Endothelial cell of umbilical vein (primary cell): ENCODE measurements around the gene ZG16. TPM values are rescaled to one million over a fixed set of nuclear protein-coding genes. Genes with fewer than 3 reads are reported as not detected.
"Not testable (repeated sequence)": the region's sequence is repeated elsewhere in the genome, so short reads cannot be mapped to it uniquely, and the experiment has no call there.

ENCODE experiments used
- BruUV-seq: library from RNA; stranded (reverse); fragments of 400-500 nt; replicated peaks from 2 replicates; lab custom pipeline; 2021; lab: Mats Ljungman, UMichigan
- CTCF ChIA-PET: fragments of 300-600, 350-600 bp; sonication (Branson Sonifier 250); formaldehyde crosslinking; loops from one replicate; lab custom pipeline; 2021; ENCODE audit warnings: antibody characterized with exemption, inconsistent platforms; lab: Charles Lee
- POLR2A ChIA-PET: fragments of 300-600, 350-600 bp; sonication (Branson Sonifier 250); formaldehyde crosslinking; loops from one replicate; lab custom pipeline; 2021; ENCODE audit warnings: antibody characterized with exemption, inconsistent platforms; lab: Charles Lee
- DNase-seq: peaks from one replicate; pipeline ENCODE4 v3.0.0-alpha.2; 2011; ENCODE audit warnings: low read depth, low spot score
- FAIRE-seq: peaks from 2 replicates; lab custom pipeline; 2011; peaks lifted over from hg19 to GRCh38; lab: Jason Lieb, UNC
- H2AFZ ChIP-seq: 2 replicates; pipeline ENCODE4 v1.6.0; 2012; ENCODE audit warnings: low read depth, low read length, control low read depth, inconsistent platforms
- H3K27ac ChIP-seq: 2 replicates; pipeline ENCODE4 v1.5.1; 2011; ENCODE audit warnings: low read depth, mild to moderate bottlenecking, control low read depth, low read length, moderate library complexity; ENCODE audit not compliant: insufficient read depth
- H3K27me3 ChIP-seq, 2 experiments: 2 replicates each; pipeline versions ENCODE4 v1.6.0 to v1.6.1; 2011; ENCODE audit warnings: low read length in 2 of 2, mixed read lengths in 1 of 2; ENCODE audit not compliant: control insufficient read depth in 2 of 2, insufficient read depth in 2 of 2
- H3K36me3 ChIP-seq, 2 experiments: 2 replicates in 1 of 2; 3 replicates in 1 of 2; pipeline ENCODE4 v1.5.1; 2011; ENCODE audit warnings: low read length in 2 of 2, mild to moderate bottlenecking in 1 of 2, moderate library complexity in 1 of 2; ENCODE audit not compliant: control insufficient read depth in 2 of 2, insufficient read depth in 2 of 2; ENCODE audit errors: extremely low read depth in 1 of 2
- H3K4me1 ChIP-seq: 3 replicates; pipeline ENCODE4 v1.5.1; 2011; ENCODE audit warnings: mild to moderate bottlenecking, low read length; ENCODE audit not compliant: control insufficient read depth, insufficient read depth; ENCODE audit errors: extremely low read depth
- H3K4me2 ChIP-seq: 2 replicates; pipeline ENCODE4 v1.6.1; 2011; ENCODE audit warnings: low read length, control low read depth, mixed read lengths; ENCODE audit not compliant: insufficient read depth
- H3K4me3 ChIP-seq, 3 experiments: fragments of 200-600 bp in 1 of 3; sonication (generic), shearing (Covaris generic) in 1 of 3; replicated peaks in 1 of 3; 2 replicates each; pipeline ENCODE4 v1.5.1; 2011 to 2016; ENCODE audit warnings: control low read depth in 3 of 3, low read length in 3 of 3, mild to moderate bottlenecking in 2 of 3, inconsistent platforms in 1 of 3, low read depth in 1 of 3, moderate library complexity in 1 of 3; ENCODE audit not compliant: insufficient read depth in 1 of 3
- H3K79me2 ChIP-seq: 2 replicates; pipeline ENCODE4 v1.6.0; 2012; ENCODE audit warnings: low read length, inconsistent platforms; ENCODE audit not compliant: control insufficient read depth, insufficient read depth
- H3K9ac ChIP-seq: replicated peaks from 2 replicates; pipeline ENCODE3; 2011; ENCODE audit warnings: low read length, control low read depth; ENCODE audit not compliant: insufficient read depth; ENCODE audit errors: extremely low read depth
- H3K9me1 ChIP-seq: replicated peaks from 3 replicates; pipeline ENCODE4 v1.6.0; 2011; ENCODE audit warnings: mild to moderate bottlenecking, low read length; ENCODE audit not compliant: control insufficient read depth, insufficient read depth; ENCODE audit errors: extremely low read depth
- H3K9me3 ChIP-seq: replicated peaks from 2 replicates; pipeline ENCODE4 v1.5.1; 2012; ENCODE audit warnings: low read length, inconsistent platforms; ENCODE audit not compliant: control insufficient read depth, insufficient read depth
- H4K20me1 ChIP-seq: replicated peaks from 2 replicates; pipeline ENCODE3; 2011; ENCODE audit warnings: mild to moderate bottlenecking, low read length; ENCODE audit not compliant: control insufficient read depth, insufficient read depth; ENCODE audit errors: extremely low read depth
- CTCF ChIP-seq, 2 donors: IDR thresholded peaks; 1 replicate in 1 of 2; 2 replicates in 1 of 2; pipeline ENCODE4 v1.5.1; 2011; ENCODE audit warnings: low read length in 2 of 2, mild to moderate bottlenecking in 2 of 2, moderate library complexity in 2 of 2, control low read depth in 1 of 2, inconsistent platforms in 1 of 2, low read depth in 1 of 2; ENCODE audit not compliant: insufficient read depth in 1 of 2; ENCODE audit errors: extremely low read depth in 1 of 2
- EZH2 ChIP-seq: IDR thresholded peaks from 2 replicates; pipeline ENCODE4 v1.6.1; 2012; ENCODE audit warnings: borderline replicate concordance, low read depth, mild to moderate bottlenecking, moderate library complexity, low read length, inconsistent platforms; ENCODE audit not compliant: severe bottlenecking
- FOS ChIP-seq: IDR thresholded peaks from 2 replicates; pipeline ENCODE4 v1.6.1; 2011; ENCODE audit warnings: mild to moderate bottlenecking, low read length, moderate library complexity, borderline replicate concordance; ENCODE audit not compliant: insufficient read depth
- GATA2 ChIP-seq: IDR thresholded peaks from 2 replicates; pipeline ENCODE4 v1.7.0; 2011; ENCODE audit warnings: low read depth, mild to moderate bottlenecking, moderate library complexity, mixed read lengths, low read length; ENCODE audit not compliant: insufficient read length, insufficient read depth
- JUN ChIP-seq: IDR thresholded peaks from 2 replicates; pipeline ENCODE4 v1.6.1; 2011; ENCODE audit warnings: borderline replicate concordance, low read depth; ENCODE audit not compliant: insufficient read length, insufficient read depth
- MAX ChIP-seq: IDR thresholded peaks from 2 replicates; pipeline ENCODE4 v1.6.1; 2011; ENCODE audit not compliant: insufficient read depth, insufficient read length
- MYC ChIP-seq: IDR thresholded peaks from one replicate; pipeline ENCODE4 v1.6.1; 2011; ENCODE audit warnings: mild to moderate bottlenecking, low read depth, low read length
- POLR2A ChIP-seq: IDR thresholded peaks from 2 replicates; pipeline ENCODE4 v1.6.1; 2012; ENCODE audit warnings: low read depth, mild to moderate bottlenecking, control low read depth, low read length
- POLR2AphosphoS5 ChIP-seq: IDR thresholded peaks from 2 replicates; pipeline ENCODE4 v1.6.1; 2012; ENCODE audit warnings: low read depth, mild to moderate bottlenecking, control low read depth, low read length, moderate library complexity; ENCODE audit not compliant: insufficient read depth
- dilution Hi-C: fragments of 300-500 bp; cut with MboI; formaldehyde crosslinking; loops from one replicate; pipeline ENCODE4 v1.15.0; 2019; ENCODE audit warnings: low sequenced_read_pairs; ENCODE audit not compliant: extremely low pct_ligation_motif_present
- intact Hi-C: fragments of 100-400 bp; cut with micrococcal nuclease; formaldehyde crosslinking; loops from one replicate; pipeline ENCODE4 v1.10.0; 2022
- polyA plus RNA-seq, 4 experiments: library from polyadenylated mRNA; depleted of rRNA in 3 of 4; stranded (reverse) in 3 of 4; unstranded in 1 of 4; fragments of >200 nt; gene quantifications; 2 replicates each; pipeline versions ENCODE4 v1.2.1 to v1.2.3, GENCODE V29; 2011 to 2012; ENCODE audit warnings: missing spikeins in 1 of 4
- total RNA-seq: library from RNA; stranded (reverse); gene quantifications from 2 replicates; pipeline ENCODE4 v1.2.3, GENCODE V29; 2021

ZG16 gene
- total and polyA plus RNA-seq, 2 donors (not counting 3 experiments of a cell fraction or from before 2014, with no cell fraction given): not detected

- TF ChIP-seq POLR2A (no peak), MAX (no peak), EZH2 (no peak), POLR2AphosphoS5 (no peak), JUN (no peak), GATA2 (no peak), MYC (no peak), CTCF (IDR thresholded peaks at IDR 0.05; ENCODE audit: extremely low read depth in 1 of 2, insufficient read depth in 1 of 2, low read depth in 1 of 2, low read length in 2 of 2) (no peak), FOS (no peak)
- Histone ChIP-seq H3K79me2 (no peaks in the 10 kb centered on the region), H3K4me1 (no peaks in the 10 kb centered on the region), H3K27me3 (no peaks in the 10 kb centered on the region), H3K9me3 (no peaks in the 10 kb centered on the region), H3K27ac (no peak overlapping the region), H4K20me1 (no peaks in the 10 kb centered on the region), H3K4me3 (no peak overlapping the region), H3K9ac (no peak overlapping the region), H3K4me2 (no peak overlapping the region), H3K36me3 (no peaks in the 10 kb centered on the region), H2AFZ (no peak overlapping the region), H3K9me1 (no peaks in the 10 kb centered on the region)
- dilution Hi-C loops: no loop called here
- intact Hi-C loops: no loop called here
- no TSS peak for BruUV-seq
- ChIA-PET POLR2A (no interaction called here), CTCF (no interaction called here)
- no peak for FAIRE-seq
- DNase-seq: no peak
Observed at GRCh38 chr16:29770250-29770929, 7.7 kb upstream of the ZG16 start.

GRCh38 chr16:29772330-29772729 is 5.7 kb upstream of the ZG16 start:
- H3K4me2 ChIP-seq, intact Hi-C loops, H3K9ac ChIP-seq, H3K9me3 ChIP-seq, H4K20me1 ChIP-seq, H3K9me1 ChIP-seq, H3K27me3 ChIP-seq, H2AFZ ChIP-seq, DNase-seq, H3K79me2 ChIP-seq, H3K4me3 ChIP-seq, H3K27ac ChIP-seq, BruUV-seq, H3K36me3 ChIP-seq, H3K4me1 ChIP-seq, FAIRE-seq, dilution Hi-C loops: not testable (repeated sequence)
- POLR2A ChIA-PET: interaction anchor here (0.6 kb wide), 1 partner anchor 56 kb away, joined by 6 read pairs; no protein-coding TSS in a partner anchor
- CTCF ChIA-PET: interaction anchor here (1.1 kb wide), 1 partner anchor 13 kb away, joined by 6 read pairs; no protein-coding TSS in a partner anchor
